IMR-90 (cell line): ENCODE results near the gene DCAF8L2. TPM values are rescaled to one million over a fixed set of nuclear protein-coding genes. Genes with fewer than 3 reads are reported as not detected.

Source experiments
- ATAC-seq: fragments of 200-7000 bp; cut with Tn5 transposase; 2 replicates; pipeline ENCODE4 v1.9.1; 2020; ENCODE audit warnings: low read depth, mild to moderate bottlenecking, moderate library complexity
- BruUV-seq: library from RNA; stranded (reverse); fragments of 400-500 nt; replicated peaks from 2 replicates; lab custom pipeline; 2021; lab: Mats Ljungman, UMichigan
- CTCF ChIA-PET: fragments of 300-600 bp; formaldehyde crosslinking; extraction: SDS; loops from one replicate; lab custom pipeline; 2021; ENCODE audit warnings: antibody characterized with exemption; lab: Yijun Ruan, JAX
- POLR2A ChIA-PET: fragments of 300-600 bp; sonication (Branson Sonifier 250); formaldehyde crosslinking; loops from one replicate; lab custom pipeline; 2022; ENCODE audit warnings: antibody characterized with exemption; ENCODE audit not compliant: unreplicated experiment; lab: Charles Lee
- DNase-seq: peaks from one replicate; pipeline ENCODE4 v3.0.0; 2013
- H2AFZ ChIP-seq: replicated peaks from 2 replicates; pipeline ENCODE3; 2013; ENCODE audit warnings: low read length, mild to moderate bottlenecking; ENCODE audit not compliant: poor library complexity
- H2AK5ac ChIP-seq: 2 replicates; pipeline ENCODE4 v1.6.1; 2013; ENCODE audit warnings: low read depth, low read length, inconsistent platforms
- H2AK9ac ChIP-seq: replicated peaks from 2 replicates; pipeline ENCODE3; 2013; ENCODE audit warnings: mild to moderate bottlenecking, low read depth, low read length, moderate library complexity; ENCODE audit not compliant: poor library complexity
- H2BK120ac ChIP-seq: 2 replicates; pipeline ENCODE4 v1.6.1; 2013; ENCODE audit warnings: low read depth, low read length, inconsistent platforms
- H2BK15ac ChIP-seq: 3 replicates; pipeline ENCODE4 v1.6.1; 2013; ENCODE audit warnings: low read depth, low read length, inconsistent platforms
- H2BK20ac ChIP-seq: 2 replicates; pipeline ENCODE4 v1.6.1; 2013; ENCODE audit warnings: low read depth, mild to moderate bottlenecking, inconsistent platforms, low read length, moderate library complexity
- H2BK5ac ChIP-seq: 2 replicates; pipeline ENCODE4 v1.6.1; 2013; ENCODE audit warnings: mild to moderate bottlenecking, low read depth, low read length, inconsistent platforms; ENCODE audit not compliant: poor library complexity, severe bottlenecking
- H3K14ac ChIP-seq: replicated peaks from 2 replicates; pipeline ENCODE4 v1.6.1; 2013; ENCODE audit warnings: low read depth, low read length, inconsistent platforms
- H3K18ac ChIP-seq: 2 replicates; pipeline ENCODE4 v1.6.1; 2013; ENCODE audit warnings: low read depth, low read length, control low read depth
- H3K23ac ChIP-seq: 2 replicates; pipeline ENCODE4 v1.6.1; 2013; ENCODE audit warnings: low read depth, low read length, inconsistent platforms
- H3K27ac ChIP-seq: 2 replicates; pipeline ENCODE4 v1.5.1; 2013; ENCODE audit warnings: mild to moderate bottlenecking, control low read depth, low read length; ENCODE audit not compliant: insufficient read depth
- H3K27me3 ChIP-seq: 2 replicates; pipeline ENCODE4 v1.6.1; 2013; ENCODE audit warnings: low read length; ENCODE audit not compliant: control insufficient read depth, insufficient read depth
- H3K36me3 ChIP-seq: 2 replicates; pipeline ENCODE4 v1.6.1; 2013; ENCODE audit warnings: low read length, mixed read lengths; ENCODE audit not compliant: control insufficient read depth, insufficient read depth
- H3K4ac ChIP-seq: 2 replicates; pipeline ENCODE4 v1.6.1; 2013; ENCODE audit warnings: low read depth, low read length, inconsistent platforms
- H3K4me1 ChIP-seq: 2 replicates; pipeline ENCODE4 v1.6.1; 2013; ENCODE audit warnings: low read length, mixed read lengths; ENCODE audit not compliant: control insufficient read depth, insufficient read depth
- H3K4me2 ChIP-seq: 2 replicates; pipeline ENCODE4 v1.6.1; 2013; ENCODE audit warnings: low read depth, mild to moderate bottlenecking, control low read depth, low read length, moderate library complexity
- H3K4me3 ChIP-seq: 2 replicates; pipeline ENCODE4 v1.5.1; 2013; ENCODE audit warnings: low read depth, mild to moderate bottlenecking, control low read depth, low read length, moderate library complexity; ENCODE audit not compliant: insufficient read depth
- H3K56ac ChIP-seq: 2 replicates; pipeline ENCODE4 v1.6.1; 2013; ENCODE audit warnings: low read length, inconsistent platforms; ENCODE audit not compliant: insufficient read depth; ENCODE audit errors: extremely low read depth
- H3K79me1 ChIP-seq, 2 experiments: 2 replicates each; pipeline ENCODE4 v1.6.1; 2013; ENCODE audit warnings: low read length in 2 of 2, inconsistent platforms in 1 of 2, low read depth in 1 of 2
- H3K9ac ChIP-seq: 2 replicates; pipeline ENCODE4 v1.6.1; 2013; ENCODE audit warnings: low read depth, low read length, control low read depth
- H3K9me1 ChIP-seq: 2 replicates; pipeline ENCODE4 v1.6.1; 2013; ENCODE audit warnings: low read length, inconsistent platforms; ENCODE audit not compliant: insufficient read depth
- H3K9me3 ChIP-seq: 2 replicates; pipeline ENCODE4 v1.6.1; 2013; ENCODE audit warnings: low read length; ENCODE audit not compliant: control insufficient read depth, insufficient read depth
- H4K20me1 ChIP-seq: 2 replicates; pipeline ENCODE4 v1.6.1; 2013; ENCODE audit warnings: low read length, inconsistent platforms; ENCODE audit not compliant: insufficient read depth
- H4K5ac ChIP-seq: 2 replicates; pipeline ENCODE4 v1.6.1; 2013; ENCODE audit warnings: mild to moderate bottlenecking, low read depth, low read length, control low read depth
- H4K8ac ChIP-seq, 2 experiments: 2 replicates each; pipeline ENCODE4 v1.6.1; 2013; ENCODE audit warnings: low read depth in 2 of 2, low read length in 2 of 2, control low read depth in 1 of 2, inconsistent platforms in 1 of 2
- H4K91ac ChIP-seq: 2 replicates; pipeline ENCODE4 v1.6.1; 2013; ENCODE audit warnings: low read depth, low read length, inconsistent platforms; ENCODE audit not compliant: insufficient read depth
- BHLHE40 ChIP-seq: fragments of 150-350 bp; IDR thresholded peaks from 2 replicates; pipeline ENCODE4 v1.6.1; 2016; ENCODE audit warnings: mild to moderate bottlenecking, low read depth, low read length
- FOS ChIP-seq: fragments of 150-350 bp; IDR thresholded peaks from 2 replicates; pipeline ENCODE4 v1.6.1; 2016; ENCODE audit warnings: low read depth, low read length
- MAFK ChIP-seq: IDR thresholded peaks from 2 replicates; pipeline ENCODE4 v1.6.1; 2012; ENCODE audit warnings: low read depth, low read length, improper control_type of control experiment
- MXI1 ChIP-seq: IDR thresholded peaks from 2 replicates; pipeline ENCODE4 v1.6.1; 2012; ENCODE audit warnings: low read depth, mild to moderate bottlenecking, low read length, moderate library complexity, borderline replicate concordance
- WGBS, 2 experiments: methylation state at CpG; one replicate each; pipeline versions ENCODE4 v1.1.5 to v1.1.7; 2013; ENCODE audit warnings: missing lambda C conversion rate in 2 of 2; ENCODE audit not compliant: insufficient read length in 1 of 2; ENCODE audit errors: extremely low coverage in 2 of 2; 5-methylcytosine and 5-hydroxymethylcytosine counted together
- dilution Hi-C: fragments of 300-500 bp; cut with HindIII; formaldehyde crosslinking; loops from one replicate; pipeline ENCODE4 v1.14.3; 2018; ENCODE audit warnings: low sequenced_read_pairs; ENCODE audit not compliant: unreplicated experiment
- in situ Hi-C: fragments of 300-500 bp; cut with MboI; formaldehyde crosslinking; loops from 3 replicates; pipeline ENCODE4 v1.14.3; 2019; ENCODE audit warnings: low sequenced_read_pairs, inconsistent platforms, mixed read lengths
- intact Hi-C: fragments of 100-400 bp; cut with micrococcal nuclease; formaldehyde crosslinking; loops from 2 replicates; pipeline ENCODE4 v1.10.0; 2022
- polyA plus RNA-seq, 3 experiments: library from polyadenylated mRNA; depleted of rRNA; stranded (reverse); fragments of >200 nt; gene quantifications; 2 replicates each; pipeline ENCODE4 v1.2.3, GENCODE V29; 2012; ENCODE audit warnings: low replicate concordance in 1 of 3
- total RNA-seq: library from RNA; depleted of rRNA; stranded (reverse); fragments of >200 nt; gene quantifications from 2 replicates; pipeline ENCODE4 v1.2.3, GENCODE V29; 2012
- TF ChIP-seq, protein P1 (sequence below): conservative IDR thresholded peaks from 2 replicates; pipeline ENCODE4 v1.5.1; 2012; ENCODE audit warnings: mild to moderate bottlenecking, low read depth, low read length, improper control_type of control experiment

Gene DCAF8L2
- total and polyA plus RNA-seq, 2 of the 4 experiments (the other 2 are of a cell fraction), result not detected

DNA sequence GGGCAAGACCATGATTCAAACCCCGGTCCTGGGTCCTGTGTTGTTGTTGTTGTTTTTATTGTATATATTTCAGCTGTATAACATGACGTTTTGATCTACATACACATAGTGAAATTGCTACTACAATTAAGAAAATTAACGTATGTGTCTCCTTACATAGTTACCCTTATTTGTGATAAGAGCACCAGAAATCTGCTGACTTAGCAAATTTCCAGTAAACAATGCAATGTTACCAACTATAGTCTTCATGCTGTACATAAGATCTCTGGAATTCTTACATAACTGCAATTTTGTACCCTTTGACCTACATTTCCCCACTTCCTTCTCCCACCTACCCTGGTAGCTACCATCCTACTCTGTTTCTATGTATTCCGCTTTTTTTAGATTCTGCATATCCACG, 141.8 kb downstream of the DCAF8L2 start:
- H4K5ac ChIP-seq, result no peak overlapping the region
- H3K4me1 ChIP-seq, result no peaks in the 10 kb centered on the region
- DNase-seq (no peak), ATAC-seq (no peak)
- ChIA-PET POLR2A (no interaction called here), CTCF (no interaction called here)
- H3K56ac ChIP-seq, result no peak overlapping the region
- no peak overlapping the region for H3K27ac ChIP-seq
- H3K36me3 ChIP-seq, result no peaks in the 10 kb centered on the region
- 67% methylated on average over 2 of the region's 5 CpGs; no CpG with 5 or more reads in 1 of the 2 experiments for WGBS, 2 experiments
- no peak overlapping the region for H3K14ac ChIP-seq
- H3K27me3 ChIP-seq, result no peaks in the 10 kb centered on the region
- H3K4ac ChIP-seq, result no peak overlapping the region
- intact Hi-C loops, result no loop called here
- H2AK5ac ChIP-seq, result no peak overlapping the region
- H3K18ac ChIP-seq, result no peak overlapping the region
- no peak overlapping the region for H3K9ac ChIP-seq
- no peak overlapping the region for H4K91ac ChIP-seq
- no peak for TF ChIP-seq MXI1
- TF ChIP-seq, protein P1, sequence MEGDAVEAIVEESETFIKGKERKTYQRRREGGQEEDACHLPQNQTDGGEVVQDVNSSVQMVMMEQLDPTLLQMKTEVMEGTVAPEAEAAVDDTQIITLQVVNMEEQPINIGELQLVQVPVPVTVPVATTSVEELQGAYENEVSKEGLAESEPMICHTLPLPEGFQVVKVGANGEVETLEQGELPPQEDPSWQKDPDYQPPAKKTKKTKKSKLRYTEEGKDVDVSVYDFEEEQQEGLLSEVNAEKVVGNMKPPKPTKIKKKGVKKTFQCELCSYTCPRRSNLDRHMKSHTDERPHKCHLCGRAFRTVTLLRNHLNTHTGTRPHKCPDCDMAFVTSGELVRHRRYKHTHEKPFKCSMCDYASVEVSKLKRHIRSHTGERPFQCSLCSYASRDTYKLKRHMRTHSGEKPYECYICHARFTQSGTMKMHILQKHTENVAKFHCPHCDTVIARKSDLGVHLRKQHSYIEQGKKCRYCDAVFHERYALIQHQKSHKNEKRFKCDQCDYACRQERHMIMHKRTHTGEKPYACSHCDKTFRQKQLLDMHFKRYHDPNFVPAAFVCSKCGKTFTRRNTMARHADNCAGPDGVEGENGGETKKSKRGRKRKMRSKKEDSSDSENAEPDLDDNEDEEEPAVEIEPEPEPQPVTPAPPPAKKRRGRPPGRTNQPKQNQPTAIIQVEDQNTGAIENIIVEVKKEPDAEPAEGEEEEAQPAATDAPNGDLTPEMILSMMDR, result no peak
- TF ChIP-seq MAFK, result peak; percentile 100
- TF ChIP-seq FOS, result no peak
- no peak for TF ChIP-seq BHLHE40
- no peak overlapping the region for H4K8ac ChIP-seq
- no TSS peak for BruUV-seq
- no peak overlapping the region for H3K4me2 ChIP-seq
- H2BK120ac ChIP-seq, result no peak overlapping the region
- H3K9me1 ChIP-seq, result no peaks in the 10 kb centered on the region
- H2BK5ac ChIP-seq, result no peak overlapping the region
- H2AK9ac ChIP-seq, result no peak overlapping the region
- H3K4me3 ChIP-seq, result no peak overlapping the region
- in situ Hi-C loops, result no loop called here
- H2BK20ac ChIP-seq, result no peak overlapping the region
- no peaks in the 10 kb centered on the region for H3K79me1 ChIP-seq
- dilution Hi-C loops, result no loop called here
- H2AFZ ChIP-seq, result no peak overlapping the region
- H3K23ac ChIP-seq, result no peak overlapping the region
- H3K9me3 ChIP-seq, result no peaks in the 10 kb centered on the region
- H2BK15ac ChIP-seq, result no peak overlapping the region
- no peaks in the 10 kb centered on the region for H4K20me1 ChIP-seq
